Uterus (tissue), 2 donors: ENCODE data around the gene CBX2.

Experiments used
- CTCF ChIP-seq, 4 experiments: fragments of 200-600 bp in 2 of 4; fragments of 450-650 bp in 2 of 4; sonication (generic) in 2 of 4; IDR thresholded peaks; one replicate each; pipeline ENCODE4 v1.5.1; 2016 to 2019; ENCODE audit warnings: antibody characterized with exemption in 4 of 4, mild to moderate bottlenecking in 2 of 4, moderate library complexity in 1 of 4
- POLR2A ChIP-seq, 2 donors: fragments of 450-650 bp; IDR thresholded peaks; one replicate each; pipeline ENCODE4 v1.6.1; 2016; ENCODE audit warnings: antibody characterized with exemption in 2 of 2, mild to moderate bottlenecking in 1 of 2, moderate library complexity in 1 of 2

GRCh38 chr17:79799174-79799537 is 21.2 kb downstream of the CBX2 start:
- no peak for TF ChIP-seq POLR2A (IDR thresholded peaks at IDR 0.05)
- TF ChIP-seq CTCF (IDR thresholded peaks at IDR 0.05), result no peak
